Measurements from ENCODE around the gene TECPR2. TPM values are rescaled to one million over a fixed set of nuclear protein-coding genes. Genes with fewer than 3 reads are reported as not detected.

TECPR2 gene
- total and polyA plus RNA-seq, 2 of the 13 experiments (the other 11 are each of a cell fraction or from before 2014, with no cell fraction given) = 3.5 to 5.7 TPM

DNA sequence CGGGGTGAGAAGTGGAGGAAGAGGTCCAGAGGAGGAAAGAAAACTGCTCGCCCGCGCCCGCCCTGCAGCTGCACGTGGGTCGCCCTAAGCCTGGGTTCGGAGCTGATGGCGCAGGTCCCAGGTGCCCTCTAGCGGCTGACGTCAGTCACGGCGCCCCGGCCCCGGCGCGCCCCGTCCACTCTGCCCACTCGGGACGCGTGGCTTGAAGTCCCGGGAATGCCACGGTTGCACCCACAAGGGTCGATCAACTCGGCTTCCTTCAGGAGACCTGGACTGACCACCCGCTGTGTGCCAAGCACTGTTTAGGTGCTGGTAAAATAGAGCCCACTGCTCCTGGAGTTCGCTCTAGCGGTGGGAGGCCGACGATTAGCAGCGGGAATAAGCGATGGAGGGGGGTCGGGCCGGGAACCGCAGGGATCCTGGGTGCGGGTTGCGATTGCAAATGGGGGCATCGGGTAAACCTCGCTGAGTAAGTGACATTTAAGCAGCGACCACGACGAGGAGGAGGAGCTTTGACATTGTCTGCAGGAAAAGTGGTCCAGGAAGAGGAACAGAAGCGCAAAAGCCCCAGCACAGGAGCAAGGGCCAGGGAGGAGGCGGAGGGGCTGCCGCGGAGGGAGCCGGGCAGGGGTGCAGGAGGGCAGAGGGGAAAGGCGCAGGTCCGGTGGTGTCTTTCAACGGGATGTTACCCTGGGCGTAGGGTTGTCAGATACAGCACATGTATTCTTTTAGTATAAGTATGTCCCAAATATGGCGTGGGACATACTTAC lies 48.3 kb upstream of the TECPR2 start (continued):
- TF ChIP-seq MNT (IDR thresholded peaks at IDR 0.05) (peak; percentile 60; the same call in 1 of the 2 replicates), ARHGAP35 (CRISPR knock-in tag; IDR thresholded peaks at IDR 0.05; ENCODE audit: borderline replicate concordance) (no peak; the same call in 1 of the 2 replicates), ZNF350 (CRISPR knock-in tag; IDR thresholded peaks at IDR 0.05; ENCODE audit: borderline replicate concordance, low read depth) (peak; percentile 47; the same call in 1 of the 2 replicates), ZSCAN22 (CRISPR knock-in tag; IDR thresholded peaks at IDR 0.05) (no peak), RFX3 (CRISPR knock-in tag; IDR thresholded peaks at IDR 0.05) (no peak), CREBL2 (CRISPR knock-in tag; IDR thresholded peaks at IDR 0.05; ENCODE audit: borderline replicate concordance) (no peak; the same call in 1 of the 2 replicates), SALL2 (CRISPR knock-in tag; IDR thresholded peaks at IDR 0.05) (peak; percentile 70; the same call in 1 of the 2 replicates), CEBPB (IDR thresholded peaks at IDR 0.05; ENCODE audit: borderline replicate concordance, low read depth, low read length) (no peak), HOXA9 (CRISPR knock-in tag; IDR thresholded peaks at IDR 0.05; ENCODE audit: borderline replicate concordance) (no peak), ZNF207 (IDR thresholded peaks at IDR 0.05; ENCODE audit: borderline replicate concordance) (no peak), CERS6 (CRISPR knock-in tag; IDR thresholded peaks at IDR 0.05) (no peak), ZBTB3 (CRISPR knock-in tag; IDR thresholded peaks at IDR 0.05; ENCODE audit: borderline replicate concordance, low read depth) (no peak), PHF5A (CRISPR knock-in tag; IDR thresholded peaks at IDR 0.05; ENCODE audit: low read depth, unreplicated experiment) (no peak), ZNF768 (CRISPR knock-in tag; IDR thresholded peaks at IDR 0.05) (peak; percentile 32; the same call in 1 of the 2 replicates), PATZ1 (CRISPR knock-in tag; IDR thresholded peaks at IDR 0.05) (peak; percentile 23; the same call in 1 of the 2 replicates)
- TF ChIP-seq, protein P1, sequence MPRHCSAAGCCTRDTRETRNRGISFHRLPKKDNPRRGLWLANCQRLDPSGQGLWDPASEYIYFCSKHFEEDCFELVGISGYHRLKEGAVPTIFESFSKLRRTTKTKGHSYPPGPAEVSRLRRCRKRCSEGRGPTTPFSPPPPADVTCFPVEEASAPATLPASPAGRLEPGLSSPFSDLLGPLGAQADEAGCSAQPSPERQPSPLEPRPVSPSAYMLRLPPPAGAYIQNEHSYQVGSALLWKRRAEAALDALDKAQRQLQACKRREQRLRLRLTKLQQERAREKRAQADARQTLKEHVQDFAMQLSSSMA (CRISPR knock-in tag; IDR thresholded peaks at IDR 0.05) = no peak
- TF ChIP-seq, protein P2, sequence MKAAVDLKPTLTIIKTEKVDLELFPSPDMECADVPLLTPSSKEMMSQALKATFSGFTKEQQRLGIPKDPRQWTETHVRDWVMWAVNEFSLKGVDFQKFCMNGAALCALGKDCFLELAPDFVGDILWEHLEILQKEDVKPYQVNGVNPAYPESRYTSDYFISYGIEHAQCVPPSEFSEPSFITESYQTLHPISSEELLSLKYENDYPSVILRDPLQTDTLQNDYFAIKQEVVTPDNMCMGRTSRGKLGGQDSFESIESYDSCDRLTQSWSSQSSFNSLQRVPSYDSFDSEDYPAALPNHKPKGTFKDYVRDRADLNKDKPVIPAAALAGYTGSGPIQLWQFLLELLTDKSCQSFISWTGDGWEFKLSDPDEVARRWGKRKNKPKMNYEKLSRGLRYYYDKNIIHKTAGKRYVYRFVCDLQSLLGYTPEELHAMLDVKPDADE (CRISPR knock-in tag; IDR thresholded peaks at IDR 0.05) = no peak
- TF ChIP-seq, protein P3, sequence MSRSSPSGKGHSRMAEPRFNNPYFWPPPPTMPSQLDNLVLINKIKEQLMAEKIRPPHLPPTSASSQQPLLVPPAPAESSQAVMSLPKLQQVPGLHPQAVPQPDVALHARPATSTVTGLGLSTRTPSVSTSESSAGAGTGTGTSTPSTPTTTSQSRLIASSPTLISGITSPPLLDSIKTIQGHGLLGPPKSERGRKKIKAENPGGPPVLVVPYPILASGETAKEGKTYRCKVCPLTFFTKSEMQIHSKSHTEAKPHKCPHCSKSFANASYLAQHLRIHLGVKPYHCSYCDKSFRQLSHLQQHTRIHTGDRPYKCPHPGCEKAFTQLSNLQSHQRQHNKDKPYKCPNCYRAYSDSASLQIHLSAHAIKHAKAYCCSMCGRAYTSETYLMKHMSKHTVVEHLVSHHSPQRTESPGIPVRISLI (CRISPR knock-in tag; IDR thresholded peaks at IDR 0.05; ENCODE audit: borderline replicate concordance) = peak; percentile 49; the same call in 1 of the 2 replicates
- TF ChIP-seq, protein P4, sequence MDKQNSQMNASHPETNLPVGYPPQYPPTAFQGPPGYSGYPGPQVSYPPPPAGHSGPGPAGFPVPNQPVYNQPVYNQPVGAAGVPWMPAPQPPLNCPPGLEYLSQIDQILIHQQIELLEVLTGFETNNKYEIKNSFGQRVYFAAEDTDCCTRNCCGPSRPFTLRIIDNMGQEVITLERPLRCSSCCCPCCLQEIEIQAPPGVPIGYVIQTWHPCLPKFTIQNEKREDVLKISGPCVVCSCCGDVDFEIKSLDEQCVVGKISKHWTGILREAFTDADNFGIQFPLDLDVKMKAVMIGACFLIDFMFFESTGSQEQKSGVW (CRISPR knock-in tag; IDR thresholded peaks at IDR 0.05; ENCODE audit: borderline replicate concordance) = no peak
